ENCODE data around the gene OR8A1. TPM values are rescaled to one million over a fixed set of nuclear protein-coding genes. Genes with fewer than 3 reads are reported as not detected.

OR8A1 gene
- total RNA-seq, 1 donor from 2014 or later = not detected

- no peaks in the 10 kb centered on the region for H3K9me3 ChIP-seq (ENCODE audit: insufficient read depth, low read depth, low read length)
- FAIRE-seq = no peak
- no peak overlapping the region for H3K27ac ChIP-seq (ENCODE audit: low read depth, low read length)
- no peaks in the 10 kb centered on the region for H3K36me3 ChIP-seq (ENCODE audit: insufficient read depth, low read length)
- Mint-ChIP-seq H3K36me3 (ENCODE audit: low read depth, unreplicated experiment) (no peaks in the 10 kb centered on the region), H3K9me3 (ENCODE audit: unreplicated experiment) (no peaks in the 10 kb centered on the region), H3K27me3 (ENCODE audit: low read depth, unreplicated experiment) (peaks cover 5% of the 10 kb centered on the region), H3K4me3 (ENCODE audit: unreplicated experiment) (no peak overlapping the region), H3K4me1 (ENCODE audit: low read depth, unreplicated experiment) (no peaks in the 10 kb centered on the region), H3K27ac (ENCODE audit: unreplicated experiment) (no peak overlapping the region)
- TF ChIP-seq EZH2 (IDR thresholded peaks at IDR 0.05; ENCODE audit: insufficient read depth, low read length) (no peak), CTCF (IDR thresholded peaks at IDR 0.05; ENCODE audit: insufficient read depth, low read depth, low read length) (no peak)
- H3K27me3 ChIP-seq (ENCODE audit: insufficient read depth, low read length) = no peaks in the 10 kb centered on the region
- H3K4me1 ChIP-seq (ENCODE audit: insufficient read depth, low read length) = no peaks in the 10 kb centered on the region
- no peak overlapping the region for H3K9ac ChIP-seq (ENCODE audit: low read length)
- no peak overlapping the region for H3K4me2 ChIP-seq (ENCODE audit: low read length)
- no peak for DNase-seq (ENCODE audit: low read depth)
- no peaks in the 10 kb centered on the region for H4K20me1 ChIP-seq (ENCODE audit: insufficient read depth, low read length)
- H2AFZ ChIP-seq (ENCODE audit: low read depth, low read length) = no peak overlapping the region
- no peak overlapping the region for H3K4me3 ChIP-seq (ENCODE audit: insufficient read depth, low read depth, low read length)
- H3K79me2 ChIP-seq (ENCODE audit: insufficient read depth, low read length) = no peaks in the 10 kb centered on the region
Observed at GRCh38 chr11:124583781-124584180, 14.0 kb downstream of the OR8A1 start.

- no peak overlapping the region for H3K4me2 ChIP-seq (ENCODE audit: low read length)
- no peak overlapping the region for H3K27ac Mint-ChIP-seq (ENCODE audit: unreplicated experiment)
- no peaks in the 10 kb centered on the region for H3K79me2 ChIP-seq (ENCODE audit: insufficient read depth, low read length)
- H3K27ac ChIP-seq (ENCODE audit: low read depth, low read length) = no peak overlapping the region
- DNase-seq (ENCODE audit: low read depth) (no peak), FAIRE-seq (no peak)
- no peaks in the 10 kb centered on the region for H4K20me1 ChIP-seq (ENCODE audit: insufficient read depth, low read length)
- no peak for TF ChIP-seq EZH2 (IDR thresholded peaks at IDR 0.05; ENCODE audit: insufficient read depth, low read length)
- no peak for TF ChIP-seq CTCF (IDR thresholded peaks at IDR 0.05; ENCODE audit: insufficient read depth, low read depth, low read length)
- H3K36me3 ChIP-seq (ENCODE audit: insufficient read depth, low read length) = no peaks in the 10 kb centered on the region
- no peaks in the 10 kb centered on the region for H3K27me3 ChIP-seq (ENCODE audit: insufficient read depth, low read length)
- no peaks in the 10 kb centered on the region for H3K36me3 Mint-ChIP-seq (ENCODE audit: low read depth, unreplicated experiment)
- H3K4me3 Mint-ChIP-seq (ENCODE audit: unreplicated experiment) = no peak overlapping the region
- peaks cover 5% of the 10 kb centered on the region for H3K27me3 Mint-ChIP-seq (ENCODE audit: low read depth, unreplicated experiment)
- H3K9me3 ChIP-seq (ENCODE audit: insufficient read depth, low read depth, low read length) = no peaks in the 10 kb centered on the region
- no peaks in the 10 kb centered on the region for H3K4me1 Mint-ChIP-seq (ENCODE audit: low read depth, unreplicated experiment)
- H3K9ac ChIP-seq (ENCODE audit: low read length) = no peak overlapping the region
- no peak overlapping the region for H3K4me3 ChIP-seq (ENCODE audit: insufficient read depth, low read depth, low read length)
- H2AFZ ChIP-seq (ENCODE audit: low read depth, low read length) = no peak overlapping the region
- H3K4me1 ChIP-seq (ENCODE audit: insufficient read depth, low read length) = no peaks in the 10 kb centered on the region
- H3K9me3 Mint-ChIP-seq (ENCODE audit: unreplicated experiment) = no peaks in the 10 kb centered on the region
Observed at GRCh38 chr11:124584681-124585372, 15.0 kb downstream of the OR8A1 start.

- no peaks in the 10 kb centered on the region for H3K4me1 Mint-ChIP-seq (ENCODE audit: low read depth, unreplicated experiment)
- TF ChIP-seq CTCF (IDR thresholded peaks at IDR 0.05; ENCODE audit: insufficient read depth, low read depth, low read length) (peak; percentile 73), EZH2 (IDR thresholded peaks at IDR 0.05; ENCODE audit: insufficient read depth, low read length) (no peak)
- no peak overlapping the region for H2AFZ ChIP-seq (ENCODE audit: low read depth, low read length)
- H3K36me3 Mint-ChIP-seq (ENCODE audit: low read depth, unreplicated experiment) = no peaks in the 10 kb centered on the region
- no peak overlapping the region for H3K27ac Mint-ChIP-seq (ENCODE audit: unreplicated experiment)
- H3K27ac ChIP-seq (ENCODE audit: low read depth, low read length) = no peak overlapping the region
- no peaks in the 10 kb centered on the region for H3K27me3 ChIP-seq (ENCODE audit: insufficient read depth, low read length)
- H3K4me1 ChIP-seq (ENCODE audit: insufficient read depth, low read length) = no peaks in the 10 kb centered on the region
- H4K20me1 ChIP-seq (ENCODE audit: insufficient read depth, low read length) = no peaks in the 10 kb centered on the region
- no peaks in the 10 kb centered on the region for H3K9me3 ChIP-seq (ENCODE audit: insufficient read depth, low read depth, low read length)
- FAIRE-seq = no peak
- H3K4me3 Mint-ChIP-seq (ENCODE audit: unreplicated experiment) = no peak overlapping the region
- H3K27me3 Mint-ChIP-seq (ENCODE audit: low read depth, unreplicated experiment) = peaks cover 8% of the 10 kb centered on the region
- no peaks in the 10 kb centered on the region for H3K79me2 ChIP-seq (ENCODE audit: insufficient read depth, low read length)
- H3K9ac ChIP-seq (ENCODE audit: low read length) = no peak overlapping the region
- H3K9me3 Mint-ChIP-seq (ENCODE audit: unreplicated experiment) = no peaks in the 10 kb centered on the region
- DNase-seq (ENCODE audit: low read depth) = peak; percentile 16
- H3K4me2 ChIP-seq (ENCODE audit: low read length) = no peak overlapping the region
- no peaks in the 10 kb centered on the region for H3K36me3 ChIP-seq (ENCODE audit: insufficient read depth, low read length)
- H3K4me3 ChIP-seq (ENCODE audit: insufficient read depth, low read depth, low read length) = no peak overlapping the region
Observed at GRCh38 chr11:124586238-124586860, 16.6 kb downstream of the OR8A1 start.

All from astrocyte (in vitro differentiated cells and primary cell).